DLD1 (cell line): Measurements from ENCODE around the gene DNAJC13.

Source experiments
- in situ Hi-C: cut with HindIII; loops from 2 replicates; pipeline ENCODE4 v1.10.0; 2017; ENCODE audit warnings: low sequenced_read_pairs

DNAJC13 gene

GRCh38 chr3:132457286-132457685, 40.0 kb downstream of the DNAJC13 start:
- in situ Hi-C loops = no loop called here

DNA sequence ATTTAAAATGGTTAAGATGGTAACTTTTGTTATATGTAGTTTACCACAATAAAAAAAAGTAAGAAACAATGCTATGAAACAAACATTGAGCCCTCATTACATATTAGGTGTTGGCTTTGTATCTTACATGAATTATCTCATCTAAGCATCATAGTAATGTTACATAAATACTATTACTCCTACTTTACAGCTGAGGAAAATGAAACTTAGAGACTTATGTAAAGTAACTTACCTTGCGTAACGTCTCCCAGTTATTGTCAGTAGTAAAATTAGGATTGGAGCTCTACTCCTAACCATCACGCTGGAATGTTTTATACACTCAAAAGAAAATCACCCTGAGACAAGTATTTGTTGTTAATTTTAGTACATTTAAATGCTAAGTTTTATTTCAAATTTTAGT, 42.2 kb downstream of the DNAJC13 start:
- in situ Hi-C loops = no loop called here

GRCh38 chr3:132461544-132461943, 44.2 kb downstream of the DNAJC13 start:
- in situ Hi-C loops = no loop called here

DNA sequence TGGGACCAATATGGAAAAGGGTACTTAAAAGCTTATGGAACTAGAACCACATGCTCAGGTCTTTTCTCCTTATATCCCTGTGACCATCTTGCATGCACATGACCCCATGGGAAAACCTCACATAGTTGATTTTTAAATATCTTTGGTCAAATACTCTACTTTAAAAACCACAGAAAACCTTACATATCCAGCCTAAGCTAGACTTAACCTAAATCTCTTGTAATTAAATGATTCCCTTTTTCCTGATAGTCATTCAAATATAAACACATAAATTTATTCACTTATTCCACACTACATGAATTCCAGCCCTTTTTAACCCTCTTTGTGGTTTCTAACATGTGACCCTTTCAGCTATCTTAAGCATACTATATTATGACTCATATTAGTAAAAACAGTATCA, 46.8 kb downstream of the DNAJC13 start:
- in situ Hi-C loops = no loop called here

DNA sequence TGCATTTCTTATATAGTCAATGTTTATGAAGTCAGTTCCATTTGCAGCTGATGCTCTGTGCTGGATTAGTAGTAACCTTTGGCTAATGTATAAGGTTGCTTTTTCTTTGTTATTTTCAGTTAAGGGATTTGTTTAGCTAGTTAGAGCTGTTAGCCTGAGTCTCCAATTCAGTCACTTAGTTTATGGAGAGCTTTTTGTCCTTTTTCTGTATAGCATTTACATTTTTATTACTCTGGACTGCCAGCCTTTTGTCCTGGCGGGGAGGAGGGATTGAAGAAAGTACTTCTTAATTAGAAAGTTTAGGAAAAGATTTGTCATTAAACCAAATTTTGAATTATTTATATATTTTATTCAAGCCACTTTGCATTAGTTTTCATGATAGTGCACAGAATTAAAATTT, 52.0 kb downstream of the DNAJC13 start:
- in situ Hi-C loops = no loop called here

DNA sequence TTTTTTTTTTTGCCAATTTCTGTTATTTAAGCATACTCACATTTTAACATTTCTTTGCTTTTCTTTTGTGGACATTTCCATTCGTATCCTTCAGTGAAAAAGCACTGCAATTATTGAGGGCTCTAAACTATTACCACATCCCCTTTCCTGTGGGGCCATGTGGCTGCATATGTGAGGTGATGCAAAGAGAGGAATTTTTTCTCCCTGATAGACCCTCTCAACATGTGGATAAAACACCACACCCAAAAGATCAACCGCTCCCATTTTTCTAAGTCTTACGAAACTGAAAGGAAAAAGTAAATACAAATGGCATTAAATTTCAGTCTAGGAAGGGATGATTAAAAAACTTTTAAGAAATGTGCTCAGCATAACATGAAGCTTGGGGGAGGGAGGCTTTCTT, 68.8 kb downstream of the DNAJC13 start:
- in situ Hi-C loops = no loop called here

- in situ Hi-C loops = no loop called here
These were observed 70.8 kb downstream of the DNAJC13 start for GRCh38 chr3:132488151-132488550.

- in situ Hi-C loops = no loop called here
These were observed 81.8 kb downstream of the DNAJC13 start for GRCh38 chr3:132499071-132499470.

GRCh38 chr3:132503559-132503958, 86.3 kb downstream of the DNAJC13 start:
- in situ Hi-C loops = no loop called here

GRCh38 chr3:132504375-132504933, 87.2 kb downstream of the DNAJC13 start:
- in situ Hi-C loops = no loop called here

- in situ Hi-C loops = no loop called here
These were observed 90.4 kb downstream of the DNAJC13 start for GRCh38 chr3:132507657-132508056.

DNA sequence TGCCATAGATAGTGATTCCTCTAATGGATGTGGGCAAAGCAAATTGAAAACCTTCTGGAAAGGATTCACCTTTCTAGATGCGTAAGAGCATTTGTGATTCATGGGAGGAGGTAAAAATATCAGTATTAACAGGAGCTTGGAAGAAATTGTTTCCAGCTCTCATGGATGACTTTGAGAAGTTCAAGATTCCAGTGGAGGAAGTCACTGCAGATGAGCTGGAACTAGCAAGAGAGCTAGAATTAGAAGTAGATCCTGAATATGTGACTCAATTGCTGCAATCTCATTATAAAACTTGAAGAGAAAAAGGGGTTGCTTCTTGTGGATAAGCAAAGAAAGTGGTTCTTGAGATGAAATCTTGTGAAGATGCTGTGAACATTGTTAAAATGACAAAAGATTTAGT, 91.8 kb downstream of the DNAJC13 start:
- in situ Hi-C loops = no loop called here

DNA sequence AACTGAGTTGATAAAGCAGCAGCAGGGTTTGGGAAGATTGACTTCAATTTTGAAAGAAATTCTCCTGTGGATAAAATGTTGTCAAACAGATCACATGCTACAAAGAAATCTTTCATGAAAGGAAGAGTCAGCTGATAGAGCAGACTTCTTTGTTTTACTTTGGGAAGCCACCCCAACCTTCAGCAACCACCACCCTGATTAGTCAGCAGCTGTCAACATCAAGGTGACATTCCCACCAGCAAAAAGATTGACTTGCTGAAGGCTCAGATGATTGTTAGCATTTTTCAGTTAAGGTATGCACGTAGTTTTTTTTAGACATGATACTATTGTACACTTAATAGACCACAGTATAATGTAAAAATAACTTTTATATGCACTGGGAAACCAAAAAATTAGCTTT, 92.2 kb downstream of the DNAJC13 start:
- in situ Hi-C loops = no loop called here

GRCh38 chr3:132513057-132513456, 95.8 kb downstream of the DNAJC13 start:
- in situ Hi-C loops = no loop called here

GRCh38 chr3:132517311-132517710, 100.0 kb downstream of the DNAJC13 start:
- in situ Hi-C loops = no loop called here

- in situ Hi-C loops = no loop called here
These were observed 102.6 kb downstream of the DNAJC13 start for GRCh38 chr3:132519914-132520313.

DNA sequence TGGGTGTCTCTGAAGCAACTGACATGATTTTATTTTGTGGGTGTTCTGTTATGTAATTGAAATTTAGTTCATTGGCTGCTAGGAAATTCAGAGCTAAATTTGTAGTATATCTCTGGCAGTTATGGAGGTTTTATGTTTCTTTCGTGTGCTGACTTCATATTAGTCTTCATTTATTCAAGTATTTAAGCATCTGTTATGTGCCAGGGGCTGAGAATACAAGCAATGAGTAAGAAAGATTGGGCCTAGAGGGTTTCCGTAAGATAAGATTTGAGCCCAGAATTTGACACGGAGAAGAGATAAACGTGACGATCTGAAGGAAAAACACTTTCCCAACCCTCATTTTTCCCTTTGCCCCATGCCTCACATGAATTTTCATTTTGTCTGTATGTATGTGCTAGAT, 104.6 kb downstream of the DNAJC13 start:
- in situ Hi-C loops = no loop called here

- in situ Hi-C loops = no loop called here
These were observed 105.1 kb downstream of the DNAJC13 start for GRCh38 chr3:132522353-132522752.

DNA sequence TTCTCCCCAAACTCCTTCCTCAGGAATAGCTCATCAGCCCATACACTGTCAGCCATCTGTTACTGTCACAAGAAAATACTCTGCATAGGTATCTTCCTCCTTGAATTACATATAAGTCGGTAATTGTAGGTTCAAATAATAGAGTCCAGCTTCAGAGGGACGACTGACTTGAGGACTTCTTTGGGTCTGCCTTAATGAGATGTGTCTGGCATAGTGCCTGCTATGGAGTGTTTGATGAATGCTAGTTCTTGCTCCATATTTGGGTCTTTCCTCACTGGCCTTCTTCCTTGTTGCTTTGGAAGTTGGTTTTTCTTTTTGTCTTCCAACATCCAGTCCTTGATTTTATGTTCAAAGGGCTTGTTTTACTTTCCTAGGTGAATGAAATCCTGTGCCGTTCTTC, 113.3 kb downstream of the DNAJC13 start:
- in situ Hi-C loops = no loop called here

GRCh38 chr3:132535575-132536441, 118.5 kb downstream of the DNAJC13 start:
- in situ Hi-C loops = no loop called here

DNA sequence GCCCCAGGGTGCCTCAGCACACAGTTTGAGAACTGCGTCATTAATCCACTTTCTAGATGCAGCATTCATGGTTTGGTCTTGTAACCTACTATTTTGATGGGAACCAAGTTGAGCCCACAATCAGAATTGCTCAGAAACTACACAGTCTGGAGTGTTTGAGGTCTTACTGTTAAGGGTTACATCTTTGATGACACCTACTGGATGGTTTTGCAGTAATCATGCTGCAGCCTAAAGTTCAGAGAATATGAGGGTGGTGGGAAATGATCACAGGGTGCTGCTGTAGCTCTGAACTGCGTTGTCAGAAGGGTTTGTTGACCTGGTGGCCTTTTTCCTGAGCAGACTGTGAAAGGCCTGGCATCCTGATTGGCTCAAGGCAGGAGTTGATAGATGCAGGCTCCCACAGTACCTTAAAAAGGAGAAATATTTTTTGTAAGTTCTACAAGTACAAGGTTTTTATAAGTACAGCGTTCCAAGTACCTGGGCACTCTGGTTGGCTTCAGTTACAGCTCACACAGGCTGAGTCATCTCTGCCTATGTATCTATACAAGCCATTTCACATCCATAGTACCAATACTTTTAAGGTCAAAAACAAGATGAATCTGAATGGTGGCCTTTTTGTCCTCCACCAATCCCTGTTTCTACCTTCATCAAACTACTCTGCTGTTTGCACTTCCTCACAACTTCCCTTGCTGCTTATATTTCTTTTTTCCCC, 119.3 kb downstream of the DNAJC13 start:
- in situ Hi-C loops = no loop called here

DNA sequence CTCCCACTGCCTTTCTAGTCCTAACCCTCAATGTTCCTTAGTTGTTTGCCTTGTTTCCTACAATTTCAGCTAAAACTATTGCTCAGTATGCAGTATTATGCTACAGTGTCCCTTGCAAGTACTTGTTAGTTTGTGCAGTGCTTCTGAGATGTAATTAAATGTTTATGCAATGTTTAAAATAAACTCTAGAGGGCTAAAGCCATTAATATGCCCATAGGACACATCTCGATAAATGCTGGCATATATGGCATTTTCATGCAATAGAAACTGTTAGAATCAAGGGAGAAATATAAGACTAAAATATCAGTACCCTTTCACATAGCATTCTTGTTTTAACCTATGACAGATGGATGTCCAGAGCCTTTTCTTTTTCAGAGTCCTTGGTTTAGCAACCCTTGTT, 120.0 kb downstream of the DNAJC13 start:
- in situ Hi-C loops = no loop called here
